SKM-1 treated with dmso at 0.1 percent for 144 hours (cell line): ENCODE data around the gene PRKAG2.

Experiments
- DNase-seq: peaks from one replicate; lab custom pipeline; 2025; ENCODE audit not compliant: unreplicated experiment; lab: John Stamatoyannopoulos, UW

PRKAG2 gene

GRCh38 chr7:151683615-151684407 lies 193.1 kb downstream of the PRKAG2 start:
- no peak for DNase-seq

GRCh38 chr7:151682831-151683614 lies 193.9 kb downstream of the PRKAG2 start:
- DNase-seq = no peak

- no peak for DNase-seq
Measured at GRCh38 chr7:151681726-151682125, 195.2 kb downstream of the PRKAG2 start.

- no peak for DNase-seq
Measured at GRCh38 chr7:151680810-151681209, 196.1 kb downstream of the PRKAG2 start.

- no peak for DNase-seq
Measured at GRCh38 chr7:151679881-151680612, 196.9 kb downstream of the PRKAG2 start.

- no peak for DNase-seq
Measured at GRCh38 chr7:151679071-151679708, 197.7 kb downstream of the PRKAG2 start.

GRCh38 chr7:151678227-151678604 lies 198.7 kb downstream of the PRKAG2 start:
- DNase-seq = no peak

- DNase-seq = no peak
Measured at GRCh38 chr7:151677581-151678226, 199.2 kb downstream of the PRKAG2 start.

GRCh38 chr7:151676759-151677158 lies 200.2 kb downstream of the PRKAG2 start:
- no peak for DNase-seq

- DNase-seq = no peak
Measured at GRCh38 chr7:151675196-151675920, 201.6 kb downstream of the PRKAG2 start.

- DNase-seq = no peak
Measured at GRCh38 chr7:151674161-151674920, 202.6 kb downstream of the PRKAG2 start.

GRCh38 chr7:151673216-151673615 lies 203.7 kb downstream of the PRKAG2 start:
- no peak for DNase-seq

GRCh38 chr7:151672716-151673115 lies 204.2 kb downstream of the PRKAG2 start:
- DNase-seq = no peak

GRCh38 chr7:151671514-151671913 lies 205.4 kb downstream of the PRKAG2 start:
- DNase-seq = no peak

- no peak for DNase-seq
Measured at GRCh38 chr7:151669762-151670161, 207.2 kb downstream of the PRKAG2 start.

- no peak for DNase-seq
Measured at GRCh38 chr7:151666886-151667285, 210.0 kb downstream of the PRKAG2 start.

- no peak for DNase-seq
Measured at GRCh38 chr7:151665368-151665767, 211.5 kb downstream of the PRKAG2 start.

- no peak for DNase-seq
Measured at GRCh38 chr7:151664268-151664667, 212.6 kb downstream of the PRKAG2 start.

- no peak for DNase-seq
Measured at GRCh38 chr7:151663382-151664100, 213.4 kb downstream of the PRKAG2 start.
